ENCODE measurements around the gene PLSCR1. TPM values are rescaled to one million over a fixed set of nuclear protein-coding genes. Genes with fewer than 3 reads are reported as not detected.

Gene PLSCR1
- total and polyA plus RNA-seq, 7 donors = 59.3 to 194 (median 112) TPM

GRCh38 chr3:146554151-146554760, 9.8 kb upstream of the PLSCR1 start:
- no peaks in the 10 kb centered on the region for H3K27me3 ChIP-seq
- H3K9me3 ChIP-seq = no peaks in the 10 kb centered on the region
- peaks cover 0 to 7% (median 2%) of the 10 kb centered on the region in 4 donors for H3K4me1 ChIP-seq
- no peak for TF ChIP-seq POLR2A (IDR thresholded peaks at IDR 0.05)
- TF ChIP-seq POLR2AphosphoS5 (IDR thresholded peaks at IDR 0.05) = no peak
- DNase-seq = no peak
- no peak overlapping the region for H3K27ac ChIP-seq
- intact Hi-C loops (cut with DNase I) = no loop called here
- WGBS, 2 donors = 85 to 86% methylated on average over 7 of the region's 7 CpGs
- no peaks in the 10 kb centered on the region for H3K36me3 ChIP-seq
- no peak overlapping the region for H3K4me3 ChIP-seq

DNA sequence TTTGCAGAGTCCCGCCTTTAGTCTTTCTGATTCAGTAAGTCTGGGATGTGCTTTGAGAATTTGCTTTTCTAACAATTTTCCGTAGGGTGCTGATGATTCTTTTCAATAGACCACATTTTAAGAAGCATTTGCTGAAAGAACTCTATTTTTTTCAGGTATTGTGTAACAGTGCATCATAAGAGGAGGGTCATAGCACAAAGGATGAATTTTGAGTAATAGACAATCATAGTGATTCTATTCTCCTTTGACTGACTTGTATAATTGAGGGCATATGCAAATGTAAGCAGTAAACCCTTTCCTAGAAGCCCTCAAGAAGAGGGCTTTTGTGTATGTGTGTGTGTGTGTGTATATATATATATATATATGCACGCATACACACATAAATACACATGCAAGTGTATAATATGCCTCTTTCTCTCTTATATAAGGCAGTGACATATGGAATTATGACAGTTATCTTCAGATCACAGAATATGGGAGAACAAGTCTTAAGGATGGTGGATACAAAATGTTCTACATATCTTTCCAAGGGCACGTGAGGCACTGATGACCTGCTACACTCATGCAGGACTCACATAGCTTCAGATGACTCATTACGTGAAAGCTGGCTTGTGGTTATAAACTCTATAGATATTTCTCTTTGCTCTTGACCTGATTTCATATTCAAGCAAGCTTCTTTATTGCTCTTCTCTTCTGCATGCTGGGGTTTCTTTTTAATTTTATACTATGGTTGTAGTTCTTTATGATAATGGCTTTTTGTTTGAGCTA, 6.5 kb upstream of the PLSCR1 start:
- Histone ChIP-seq H3K4me3 (peak overlapping the region in 2 of 4 donors; percentile 4 to 14), H3K9me3 (no peaks in the 10 kb centered on the region), H3K27ac (no peak overlapping the region), H3K27me3 (no peaks in the 10 kb centered on the region), H3K36me3 (no peaks in the 10 kb centered on the region), H3K4me1 (peaks cover 0 to 7% (median 2%) of the 10 kb centered on the region in 4 donors)
- intact Hi-C loops (cut with DNase I) = no loop called here
- no peak for DNase-seq
- TF ChIP-seq POLR2A (IDR thresholded peaks at IDR 0.05) = no peak
- peak in 1 of 4 donors; percentile 16 for TF ChIP-seq POLR2AphosphoS5 (IDR thresholded peaks at IDR 0.05)
- WGBS, 2 donors = 58 to 70% methylated on average over 5 of the region's 5 CpGs

- intact Hi-C loops (cut with DNase I) = no loop called here
- no peak overlapping the region for H3K27ac ChIP-seq
Measured at GRCh38 chr3:146550070-146550615, 5.7 kb upstream of the PLSCR1 start.

DNA sequence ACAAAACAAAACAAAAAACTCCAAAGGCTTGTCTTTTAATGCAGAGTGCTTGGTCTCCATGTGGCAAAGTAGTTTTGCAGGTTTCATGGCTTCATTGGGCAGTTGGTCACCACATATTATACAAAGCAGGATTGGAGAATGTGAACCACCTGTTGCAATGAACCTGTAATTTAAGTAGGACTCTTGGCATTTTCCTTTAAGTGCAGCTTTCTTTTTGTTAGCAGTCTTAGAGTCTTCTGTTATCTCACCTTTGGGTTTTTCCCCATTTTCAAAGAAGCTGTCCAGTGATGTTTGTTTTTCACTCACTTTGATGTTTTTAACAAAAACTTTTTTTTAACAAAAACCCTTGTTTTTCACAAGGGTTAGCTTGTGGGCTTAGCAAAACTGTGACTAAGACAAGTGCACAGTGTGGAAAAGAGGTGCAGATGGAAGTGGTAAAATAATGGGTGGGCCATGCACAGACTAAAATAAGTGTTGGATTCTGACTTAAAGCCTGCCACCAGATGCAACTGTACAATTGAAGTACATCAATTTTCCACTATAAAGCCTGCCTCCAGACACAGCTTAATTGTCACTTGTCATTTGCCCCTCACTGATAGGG, 2.9 kb upstream of the PLSCR1 start:
- no peak for TF ChIP-seq EP300 (IDR thresholded peaks at IDR 0.05)
- no peak for TF ChIP-seq POLR2AphosphoS5 (IDR thresholded peaks at IDR 0.05)
- TF ChIP-seq POLR2A (IDR thresholded peaks at IDR 0.05) = no peak
- TF ChIP-seq, protein P1, sequence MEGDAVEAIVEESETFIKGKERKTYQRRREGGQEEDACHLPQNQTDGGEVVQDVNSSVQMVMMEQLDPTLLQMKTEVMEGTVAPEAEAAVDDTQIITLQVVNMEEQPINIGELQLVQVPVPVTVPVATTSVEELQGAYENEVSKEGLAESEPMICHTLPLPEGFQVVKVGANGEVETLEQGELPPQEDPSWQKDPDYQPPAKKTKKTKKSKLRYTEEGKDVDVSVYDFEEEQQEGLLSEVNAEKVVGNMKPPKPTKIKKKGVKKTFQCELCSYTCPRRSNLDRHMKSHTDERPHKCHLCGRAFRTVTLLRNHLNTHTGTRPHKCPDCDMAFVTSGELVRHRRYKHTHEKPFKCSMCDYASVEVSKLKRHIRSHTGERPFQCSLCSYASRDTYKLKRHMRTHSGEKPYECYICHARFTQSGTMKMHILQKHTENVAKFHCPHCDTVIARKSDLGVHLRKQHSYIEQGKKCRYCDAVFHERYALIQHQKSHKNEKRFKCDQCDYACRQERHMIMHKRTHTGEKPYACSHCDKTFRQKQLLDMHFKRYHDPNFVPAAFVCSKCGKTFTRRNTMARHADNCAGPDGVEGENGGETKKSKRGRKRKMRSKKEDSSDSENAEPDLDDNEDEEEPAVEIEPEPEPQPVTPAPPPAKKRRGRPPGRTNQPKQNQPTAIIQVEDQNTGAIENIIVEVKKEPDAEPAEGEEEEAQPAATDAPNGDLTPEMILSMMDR (IDR thresholded peaks at IDR 0.05) = no peak
- no peaks in the 10 kb centered on the region for H3K27me3 ChIP-seq
- no peak overlapping the region for H3K4me3 ChIP-seq
- no peak overlapping the region for H3K27ac ChIP-seq
- no peaks in the 10 kb centered on the region for H3K9me3 ChIP-seq
- peaks cover 0 to 22% (median 12%) of the 10 kb centered on the region in 4 donors for H3K4me1 ChIP-seq
- H3K36me3 ChIP-seq = no peaks in the 10 kb centered on the region
- no peak for DNase-seq
- intact Hi-C loops (cut with DNase I) = loop anchor here (10.0 kb wide), 1 partner anchor 483 kb away; no protein-coding TSS in a partner anchor

More at GRCh38 chr3:146550070-146550615, 5.7 kb upstream of the PLSCR1 start:
- no peaks in the 10 kb centered on the region for H3K27me3 ChIP-seq
- peak overlapping the region in 2 of 4 donors; percentile 4 to 14 for H3K4me3 ChIP-seq
- no peaks in the 10 kb centered on the region for H3K9me3 ChIP-seq
- H3K36me3 ChIP-seq = no peaks in the 10 kb centered on the region
- TF ChIP-seq EP300 (IDR thresholded peaks at IDR 0.05) (no peak), POLR2A (IDR thresholded peaks at IDR 0.05) (no peak), POLR2AphosphoS5 (IDR thresholded peaks at IDR 0.05) (no peak)
- TF ChIP-seq, protein P1 (IDR thresholded peaks at IDR 0.05) = no peak
- H3K4me1 ChIP-seq = peaks cover 0 to 8% (median 2%) of the 10 kb centered on the region in 4 donors
- DNase-seq = no peak

GRCh38 chr3:146546366-146546965, 2.1 kb upstream of the PLSCR1 start:
- intact Hi-C loops (cut with DNase I) = loop anchor here (10.0 kb wide), 1 partner anchor 482 kb away; no protein-coding TSS in a partner anchor
- Histone ChIP-seq H3K9me3 (no peaks in the 10 kb centered on the region), H3K36me3 (no peaks in the 10 kb centered on the region), H3K27me3 (no peaks in the 10 kb centered on the region), H3K27ac (no peak overlapping the region), H3K4me1 (peaks cover 0 to 29% (median 18%) of the 10 kb centered on the region in 4 donors), H3K4me3 (no peak overlapping the region)
- WGBS, 2 donors = 85 to 94% methylated on average over 1 of the region's 1 CpG
- no peak for TF ChIP-seq POLR2A (IDR thresholded peaks at IDR 0.05)
- TF ChIP-seq, protein P1 (IDR thresholded peaks at IDR 0.05) = no peak
- no peak for DNase-seq

Data from sigmoid colon (tissue), 7 donors.